Epithelial cell of proximal tubule (primary cell): Measurements from ENCODE around the gene CPN1. TPM values are rescaled to one million over a fixed set of nuclear protein-coding genes. Genes with fewer than 3 reads are reported as not detected.

Experiments
- DNase-seq: peaks from one replicate; pipeline ENCODE4 v3.0.0-alpha.2; 2011; ENCODE audit warnings: low read depth
- H3K4me3 ChIP-seq: 2 replicates; pipeline ENCODE4 v1.5.1; 2011; ENCODE audit warnings: low read depth, mild to moderate bottlenecking, low read length
- total RNA-seq: library from RNA; depleted of rRNA; stranded (reverse); fragments of >200 nt; gene quantifications from 2 replicates; pipeline ENCODE4 v1.2.3, GENCODE V29; 2015
- TF ChIP-seq, protein P1 (sequence below): conservative IDR thresholded peaks from 2 replicates; pipeline ENCODE4 v1.5.1; 2012; ENCODE audit warnings: low read depth, mild to moderate bottlenecking, low read length

Gene CPN1
- total RNA-seq, 1 donor from 2014 or later, result not detected

DNA sequence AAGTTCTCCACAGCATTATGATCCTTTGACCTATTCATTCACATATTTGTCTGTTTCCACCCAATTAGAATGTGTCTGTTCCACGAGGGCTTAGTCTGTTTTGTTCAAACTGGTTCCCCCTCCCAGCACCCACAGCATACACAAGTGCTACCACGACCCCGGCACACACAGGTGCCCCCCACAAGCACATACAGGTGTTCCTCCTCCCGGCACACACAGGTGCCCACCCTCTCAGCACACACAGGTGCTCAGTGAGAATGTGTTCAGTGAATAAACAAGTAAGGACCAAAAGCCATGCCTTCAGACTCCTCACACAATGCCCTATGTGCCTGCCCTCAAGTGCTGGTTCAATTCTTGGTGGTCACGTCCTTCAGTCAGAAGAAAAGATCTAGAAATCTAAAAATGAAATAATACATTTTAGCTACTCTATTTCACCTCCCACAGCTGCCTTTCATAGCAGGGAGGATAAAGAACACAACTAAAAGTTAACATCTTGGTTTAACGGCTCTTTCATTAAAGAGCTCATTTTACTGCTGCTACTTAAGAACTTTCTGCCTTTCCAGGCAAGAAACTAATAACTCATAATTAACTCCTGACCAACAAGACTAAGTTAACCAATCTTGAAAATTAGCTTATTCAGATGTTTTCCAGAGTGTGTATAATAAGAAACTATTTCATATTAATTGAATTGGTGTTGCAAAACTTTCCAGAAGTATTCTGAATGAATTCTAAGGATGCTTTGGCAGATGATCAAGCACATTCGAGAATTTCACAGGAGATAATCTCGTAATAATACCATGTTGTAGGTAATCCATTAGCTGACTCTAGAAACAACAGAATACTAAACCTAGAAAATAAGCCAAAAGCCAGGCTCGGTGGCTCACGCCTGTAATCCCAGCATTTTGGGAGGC, 74.2 kb downstream of the CPN1 start:
- peak overlapping the region; percentile 83 for H3K4me3 ChIP-seq
- TF ChIP-seq, protein P1, sequence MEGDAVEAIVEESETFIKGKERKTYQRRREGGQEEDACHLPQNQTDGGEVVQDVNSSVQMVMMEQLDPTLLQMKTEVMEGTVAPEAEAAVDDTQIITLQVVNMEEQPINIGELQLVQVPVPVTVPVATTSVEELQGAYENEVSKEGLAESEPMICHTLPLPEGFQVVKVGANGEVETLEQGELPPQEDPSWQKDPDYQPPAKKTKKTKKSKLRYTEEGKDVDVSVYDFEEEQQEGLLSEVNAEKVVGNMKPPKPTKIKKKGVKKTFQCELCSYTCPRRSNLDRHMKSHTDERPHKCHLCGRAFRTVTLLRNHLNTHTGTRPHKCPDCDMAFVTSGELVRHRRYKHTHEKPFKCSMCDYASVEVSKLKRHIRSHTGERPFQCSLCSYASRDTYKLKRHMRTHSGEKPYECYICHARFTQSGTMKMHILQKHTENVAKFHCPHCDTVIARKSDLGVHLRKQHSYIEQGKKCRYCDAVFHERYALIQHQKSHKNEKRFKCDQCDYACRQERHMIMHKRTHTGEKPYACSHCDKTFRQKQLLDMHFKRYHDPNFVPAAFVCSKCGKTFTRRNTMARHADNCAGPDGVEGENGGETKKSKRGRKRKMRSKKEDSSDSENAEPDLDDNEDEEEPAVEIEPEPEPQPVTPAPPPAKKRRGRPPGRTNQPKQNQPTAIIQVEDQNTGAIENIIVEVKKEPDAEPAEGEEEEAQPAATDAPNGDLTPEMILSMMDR, result no peak

DNA sequence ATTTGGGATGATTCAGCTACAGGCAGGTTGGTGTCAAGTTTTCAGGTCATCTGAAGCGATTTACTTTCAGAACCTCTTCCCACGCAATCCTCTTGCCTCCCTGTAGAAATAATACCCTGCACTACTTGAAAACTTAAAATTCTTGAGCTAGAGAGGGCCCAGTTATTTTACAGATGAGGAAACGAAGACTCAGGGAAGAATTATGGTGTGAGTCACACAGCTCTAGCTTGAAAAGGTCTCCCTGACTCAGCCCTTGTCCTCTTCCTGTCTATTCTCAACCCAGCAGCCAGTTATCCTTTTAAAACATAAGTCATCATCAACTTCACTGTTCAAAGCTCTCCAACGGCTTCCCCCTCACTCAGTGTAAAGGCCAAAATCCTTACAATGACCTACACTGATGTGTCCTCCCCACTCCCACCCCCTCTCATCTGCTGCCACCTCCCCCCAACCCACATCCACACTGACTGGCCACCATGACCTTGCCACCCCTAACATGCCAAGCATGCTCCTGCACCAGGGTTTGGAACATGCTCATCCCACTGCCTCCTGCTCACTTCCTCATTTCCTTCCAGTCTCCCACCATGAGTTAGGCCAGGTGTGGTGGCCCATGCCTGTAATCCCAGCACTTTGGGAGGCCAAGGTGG, 75.3 kb downstream of the CPN1 start:
- H3K4me3 ChIP-seq, result peak overlapping the region; percentile 31
- peak; percentile 85 for DNase-seq
- TF ChIP-seq, protein P1, result no peak

More for the DNA sequence above, 74.2 kb downstream of the CPN1 start:
- no peak for DNase-seq

DNA sequence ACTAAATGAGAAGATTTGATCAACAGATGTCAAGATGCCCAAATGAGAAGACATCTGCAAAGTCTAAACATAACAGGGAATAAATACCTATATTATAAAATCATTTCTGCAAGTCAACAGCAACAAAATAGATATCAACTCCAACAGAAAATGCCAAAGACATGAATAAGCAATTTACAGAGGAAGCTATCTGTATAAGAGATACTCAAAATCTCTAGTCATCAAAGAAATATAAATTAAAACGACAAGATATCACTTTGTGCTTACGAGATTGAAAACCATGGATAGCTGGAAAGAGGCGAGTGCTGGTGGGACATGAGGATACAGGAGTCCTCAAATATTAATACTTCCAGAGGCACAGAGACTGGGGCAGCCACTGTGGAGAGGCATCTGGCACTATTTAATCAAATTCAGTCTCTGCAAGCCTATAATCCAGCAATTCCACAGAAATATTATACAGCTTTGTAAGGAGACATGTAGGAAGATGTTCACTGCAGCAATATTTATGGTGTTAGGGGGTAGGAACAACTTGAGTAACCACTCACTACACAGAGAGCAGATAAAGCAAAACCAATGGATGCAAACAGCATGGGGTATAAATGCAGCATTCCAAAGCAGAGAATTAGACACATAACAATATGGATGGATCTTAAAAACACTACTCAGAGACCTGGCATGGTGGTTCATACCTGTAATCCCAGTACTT, 76.7 kb downstream of the CPN1 start:
- no peak for DNase-seq
- no peak overlapping the region for H3K4me3 ChIP-seq
- TF ChIP-seq, protein P1, result no peak

DNA sequence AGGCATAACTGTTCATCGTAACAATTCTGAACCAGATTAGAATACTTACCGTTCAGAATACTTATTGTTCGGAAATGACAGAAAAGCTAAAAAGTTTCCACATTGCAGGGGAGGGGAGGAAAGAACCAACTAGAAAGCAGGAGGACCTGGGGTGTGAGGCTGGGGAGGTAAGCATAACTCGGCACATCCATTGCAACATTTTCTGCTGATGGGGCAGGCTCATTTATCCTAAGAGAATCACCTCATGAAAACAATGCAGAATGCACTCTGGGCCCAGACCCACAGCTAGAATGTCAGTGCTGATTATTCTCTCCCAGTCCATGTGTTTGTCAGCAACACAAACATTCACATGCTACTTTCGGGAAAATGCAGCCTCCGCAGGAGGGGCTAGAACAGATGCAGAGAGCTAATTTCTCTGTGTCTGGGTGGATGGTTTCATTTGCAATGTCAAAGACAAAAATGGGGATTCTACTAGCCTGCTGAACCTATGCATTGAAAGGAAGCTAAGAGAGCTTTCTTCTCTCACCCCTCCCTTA, 81.5 kb downstream of the CPN1 start:
- TF ChIP-seq, protein P1, result no peak
- no peak overlapping the region for H3K4me3 ChIP-seq
- DNase-seq, result no peak

DNA sequence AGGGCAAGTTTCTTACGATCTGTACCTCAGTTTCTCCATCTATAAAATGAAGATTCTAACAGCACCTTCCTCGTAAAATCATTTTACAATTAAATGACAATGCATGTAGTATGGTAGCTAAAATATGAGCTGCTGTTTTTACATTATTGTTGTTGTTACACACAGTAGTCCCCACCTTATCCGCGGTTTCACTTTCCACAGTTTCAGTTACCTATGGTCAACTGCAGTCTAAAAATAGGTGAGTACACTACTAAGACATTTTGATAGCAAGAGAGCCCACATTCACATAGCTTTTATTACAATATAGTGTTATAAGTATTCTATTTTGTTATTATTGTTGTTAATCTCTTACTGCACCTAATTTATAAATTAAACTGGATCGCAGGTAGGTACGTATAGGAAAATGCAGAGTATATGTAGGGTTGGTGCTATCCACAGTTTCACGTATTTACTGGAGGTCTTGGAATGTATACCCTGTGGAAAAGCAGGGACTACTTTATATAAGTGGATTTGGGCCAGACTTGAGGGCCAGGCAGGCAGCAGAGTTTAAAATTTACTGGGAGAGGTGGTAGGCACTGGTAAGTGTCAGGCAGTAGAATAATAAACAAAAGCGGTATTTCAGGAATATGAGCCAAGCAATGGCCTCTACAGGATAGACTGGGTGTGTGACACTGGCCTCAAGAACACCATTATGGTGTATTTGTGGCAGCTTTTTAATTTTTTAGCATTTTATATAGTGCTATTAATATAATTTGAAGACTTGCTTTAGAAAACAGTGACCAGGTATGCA, 82.2 kb downstream of the CPN1 start:
- no peak overlapping the region for H3K4me3 ChIP-seq
- DNase-seq, result no peak
- TF ChIP-seq, protein P1, result no peak

DNA sequence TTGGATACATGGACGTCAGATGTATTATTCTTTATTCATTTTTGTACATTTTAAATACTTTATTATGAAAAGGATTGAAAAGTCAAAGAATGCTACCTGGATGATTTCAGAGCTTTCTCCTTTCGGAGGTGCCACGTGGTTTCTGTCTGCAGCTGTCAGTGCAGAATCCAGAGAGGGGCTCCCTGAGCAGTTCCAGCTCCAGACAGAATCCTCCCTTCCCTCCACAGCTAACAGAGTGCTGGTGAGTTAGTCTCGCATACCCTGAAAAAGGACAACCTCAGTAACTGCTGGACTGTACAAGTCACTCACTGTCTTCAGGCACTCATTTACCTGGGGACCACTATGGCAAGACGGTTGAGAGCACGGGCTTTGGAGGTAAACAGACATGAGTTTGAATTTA, 82.8 kb downstream of the CPN1 start:
- TF ChIP-seq, protein P1, result no peak
- no peak overlapping the region for H3K4me3 ChIP-seq
- no peak for DNase-seq
